ENCODE results near the gene TTLL5.
"Not testable (repeated sequence)": the region's sequence is repeated elsewhere in the genome, so short reads cannot be mapped to it uniquely, and the experiment has no call there.

Gene TTLL5

DNA sequence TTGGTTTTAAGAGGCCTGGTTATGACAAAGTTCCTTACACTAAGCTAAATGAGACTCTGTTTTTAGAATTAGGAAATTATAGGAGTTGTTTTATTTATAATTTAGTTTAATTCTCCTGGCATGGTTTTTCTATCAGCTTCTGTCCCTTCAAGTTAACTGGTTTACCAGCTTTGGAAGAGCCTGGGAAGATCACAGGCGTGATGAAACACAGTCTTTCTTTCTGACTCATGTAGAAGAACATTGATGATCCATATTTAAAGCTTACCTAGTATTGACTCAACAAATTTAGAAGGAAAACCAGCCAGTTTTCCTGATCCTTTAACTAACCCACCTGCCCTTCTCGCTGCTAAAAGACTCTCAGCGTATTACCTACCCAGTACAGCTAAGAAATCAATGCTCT, 165.6 kb downstream of the TTLL5 start:
- DNase-seq: no peak

DNA sequence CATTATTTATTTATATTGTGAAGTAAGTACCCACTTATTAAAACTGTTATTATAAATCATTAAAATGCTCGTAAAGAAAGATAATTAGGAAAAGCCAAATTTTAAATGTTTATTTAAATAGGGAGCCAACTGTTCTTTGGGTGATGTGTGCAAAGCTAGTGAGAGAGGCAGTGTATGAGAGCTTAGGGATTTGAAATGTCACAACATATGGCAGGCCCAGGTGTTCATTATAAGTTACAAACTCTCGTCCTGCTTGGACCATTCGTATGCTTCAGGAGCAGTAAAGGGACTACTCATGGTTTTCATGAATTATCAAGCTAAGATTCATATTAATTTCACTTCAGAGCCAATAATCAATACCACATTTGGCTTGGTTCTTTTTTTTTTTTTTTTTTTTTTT, 166.3 kb downstream of the TTLL5 start:
- no peak for DNase-seq

DNA sequence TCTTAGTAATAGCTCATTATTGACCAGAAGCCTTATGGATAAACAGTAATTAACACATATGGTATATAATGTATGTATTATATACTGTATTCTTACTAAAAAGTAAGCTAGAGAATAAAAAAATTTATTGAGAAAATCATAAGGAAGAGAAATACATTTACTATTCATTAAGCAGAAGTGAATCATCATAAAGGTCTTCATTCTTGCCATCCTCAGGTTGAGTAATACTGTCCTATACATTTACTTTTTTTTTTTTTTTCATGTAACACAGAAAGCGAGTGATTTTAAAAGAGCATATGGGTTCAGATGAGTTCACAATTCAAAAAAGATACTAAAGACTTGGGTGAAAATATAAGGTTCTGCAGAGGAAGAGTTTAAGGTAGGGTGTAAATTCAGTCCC, 168.3 kb downstream of the TTLL5 start:
- no peak for DNase-seq

DNA sequence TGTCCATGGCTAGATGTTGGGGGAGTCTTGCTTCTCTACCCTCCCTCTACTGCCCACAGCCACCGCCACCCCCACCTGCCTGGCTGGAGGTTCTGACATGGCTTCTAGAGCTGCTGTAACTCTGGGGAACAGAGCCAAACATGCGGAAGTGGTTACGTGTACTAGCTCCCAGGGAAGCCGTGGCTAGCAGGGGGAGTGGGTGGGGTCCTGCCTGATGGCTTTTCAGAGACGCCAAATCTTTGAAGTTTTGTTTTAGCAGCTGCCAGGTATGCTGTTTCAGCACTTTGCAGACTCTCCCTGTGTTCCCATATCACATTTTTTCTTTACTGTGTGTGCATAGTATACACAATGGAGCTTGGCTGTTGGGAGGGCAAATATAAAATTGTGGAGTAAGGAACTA, 170.4 kb downstream of the TTLL5 start:
- no peak for DNase-seq

DNA sequence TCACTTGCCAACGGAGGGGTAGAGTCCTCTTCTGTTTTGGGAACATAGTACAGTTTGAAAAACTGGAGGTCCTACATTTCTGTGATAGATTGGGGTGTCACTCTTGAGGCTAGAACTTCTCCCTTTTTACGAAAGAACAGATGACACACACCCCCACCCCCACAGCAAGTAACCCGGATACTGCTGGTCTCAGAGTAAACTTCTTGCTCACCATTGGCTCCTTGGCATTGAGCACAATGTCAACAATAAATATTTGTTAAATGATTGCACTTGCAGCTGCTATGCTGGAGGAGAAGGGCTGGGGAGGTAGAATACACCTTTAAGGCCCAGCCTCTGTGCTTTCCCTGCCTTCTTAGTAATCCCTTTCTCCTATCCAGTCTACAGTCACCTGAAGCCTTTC, 170.9 kb downstream of the TTLL5 start:
- DNase-seq: no peak

DNA sequence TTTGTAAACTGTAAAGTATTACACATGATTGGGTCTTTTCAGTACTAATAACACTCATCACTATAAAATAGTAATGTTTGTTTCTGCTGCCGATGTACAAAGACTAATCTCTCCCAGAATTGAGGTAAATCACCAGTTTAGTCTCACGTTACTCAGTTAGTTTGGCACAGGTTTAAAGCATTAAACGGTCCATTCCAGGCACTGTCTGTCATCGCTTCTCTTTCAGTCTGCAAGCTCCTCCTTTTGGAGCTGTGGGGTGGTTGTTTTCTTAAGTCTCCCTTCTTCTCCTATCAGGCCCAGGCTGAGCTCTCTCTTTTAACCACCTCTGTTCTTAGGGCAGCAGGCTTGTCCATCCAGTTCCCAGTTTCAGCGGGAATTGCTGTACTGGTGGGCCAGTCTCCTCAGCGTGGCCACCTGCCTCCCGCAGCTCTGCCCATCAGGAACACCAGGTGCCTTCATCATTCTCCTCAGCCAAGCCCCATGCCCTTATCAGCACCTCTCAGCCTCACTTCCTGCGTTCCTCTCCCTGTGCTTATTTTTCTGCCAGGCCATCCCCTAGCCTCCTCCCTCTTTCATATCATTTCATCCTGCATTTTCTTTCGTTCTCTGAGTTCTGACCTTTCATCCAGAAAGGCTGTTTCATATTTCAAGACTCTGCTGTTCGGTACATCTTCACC, 171.7 kb downstream of the TTLL5 start:
- no peak for DNase-seq

DNA sequence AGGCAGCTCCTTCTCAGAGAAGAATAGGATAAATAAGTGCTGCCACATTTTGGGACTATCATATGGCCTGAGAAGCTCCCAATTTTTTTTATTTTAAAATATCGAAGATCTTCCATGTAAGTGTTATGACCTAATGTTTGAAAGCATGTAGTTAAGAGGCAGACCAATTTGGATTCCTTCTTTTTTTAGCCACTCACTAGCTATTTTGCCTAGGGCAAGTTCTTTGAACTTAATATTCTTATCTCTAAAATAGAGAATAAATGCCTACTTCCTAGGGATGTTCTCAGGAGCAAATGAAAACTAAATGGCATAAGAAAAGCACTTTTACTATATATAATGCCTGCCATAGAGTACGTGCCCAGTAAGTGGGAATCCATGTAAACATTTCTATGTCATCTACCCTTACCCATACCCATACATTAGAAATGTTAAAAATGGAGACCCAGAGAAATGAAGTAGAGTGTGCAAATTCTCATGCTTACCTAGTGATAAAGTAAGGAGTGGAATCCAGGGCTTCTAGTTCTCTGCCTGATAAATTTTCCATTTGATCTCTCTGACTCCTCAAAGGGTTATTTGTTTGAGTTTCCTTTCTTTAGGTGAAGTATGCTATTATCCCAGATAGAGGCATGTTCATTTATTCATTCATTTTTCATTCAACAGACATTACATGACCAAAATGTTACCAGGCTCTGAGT, 172.4 kb downstream of the TTLL5 start:
- DNase-seq: no peak

DNA sequence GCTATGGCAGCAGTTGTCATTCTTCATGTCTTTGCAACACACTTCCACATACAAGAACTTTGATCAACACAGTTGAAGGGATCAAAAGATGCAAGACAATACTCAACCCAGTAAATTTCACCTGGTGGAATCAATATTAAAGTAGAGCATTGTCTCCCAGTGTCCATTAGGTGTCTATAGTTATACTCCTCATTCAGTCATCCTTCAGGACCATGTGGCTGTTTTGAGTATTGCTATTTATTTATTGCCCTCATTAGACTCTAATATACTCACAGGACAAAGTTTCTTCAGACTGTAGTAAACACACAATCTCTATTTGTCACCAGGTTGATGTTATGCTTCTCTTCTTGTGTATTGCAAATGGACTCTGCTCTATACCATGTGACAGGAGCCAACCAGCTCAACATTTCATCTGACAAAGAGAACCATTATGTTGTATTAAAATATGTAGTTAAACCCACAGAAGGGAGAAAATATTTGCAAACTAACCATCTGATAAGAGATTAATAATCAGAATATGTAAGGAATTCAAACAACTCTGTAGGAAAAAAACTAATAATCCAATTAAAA, 174.2 kb downstream of the TTLL5 start:
- no peak for DNase-seq

DNA sequence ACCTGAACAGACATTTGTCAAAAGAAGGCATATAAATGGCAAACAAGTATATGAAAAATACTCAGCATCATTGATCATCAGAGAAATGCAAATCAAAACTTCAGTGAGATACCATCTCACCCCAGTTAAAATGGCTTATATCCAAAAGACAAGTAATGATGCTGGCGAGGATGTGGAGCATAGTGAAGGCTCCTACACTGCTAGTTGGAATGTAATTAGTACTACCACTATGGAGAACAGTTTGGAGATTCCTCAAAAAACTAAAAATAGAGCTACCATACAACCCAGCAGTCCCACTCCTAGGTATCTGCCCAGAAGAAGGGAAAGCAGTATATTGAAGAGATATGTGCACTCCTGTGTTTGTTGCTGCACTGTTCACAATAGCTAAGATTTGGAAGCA, 174.7 kb downstream of the TTLL5 start:
- no peak for DNase-seq

DNA sequence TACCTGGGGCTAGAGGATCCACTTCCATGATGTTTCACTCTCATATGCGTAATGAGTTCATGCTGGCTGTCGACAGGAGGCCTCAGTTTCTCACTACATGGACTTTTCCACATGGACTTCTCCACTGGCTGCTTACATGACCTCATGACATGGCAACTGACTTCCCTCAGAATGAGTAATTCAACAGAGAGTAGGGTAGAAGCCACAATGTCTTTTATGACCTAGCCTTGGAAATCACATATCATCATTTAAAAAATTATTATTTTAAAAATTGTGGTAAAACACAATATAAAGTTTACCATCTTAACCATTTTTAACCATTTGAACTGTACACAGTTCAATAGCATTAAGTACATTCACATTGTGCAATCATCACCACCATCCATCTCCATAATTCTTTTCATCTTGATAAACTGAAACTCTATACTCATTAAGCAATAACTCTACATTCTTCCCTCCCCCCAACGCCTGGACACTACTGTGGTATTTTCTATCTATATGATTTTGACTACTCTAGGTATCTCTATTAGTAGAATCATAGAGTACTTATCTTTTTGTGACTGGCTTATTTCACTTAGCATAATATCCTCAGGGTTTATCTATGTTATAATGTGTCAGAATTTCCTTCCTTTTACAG, 176.2 kb downstream of the TTLL5 start:
- DNase-seq: no peak

DNA sequence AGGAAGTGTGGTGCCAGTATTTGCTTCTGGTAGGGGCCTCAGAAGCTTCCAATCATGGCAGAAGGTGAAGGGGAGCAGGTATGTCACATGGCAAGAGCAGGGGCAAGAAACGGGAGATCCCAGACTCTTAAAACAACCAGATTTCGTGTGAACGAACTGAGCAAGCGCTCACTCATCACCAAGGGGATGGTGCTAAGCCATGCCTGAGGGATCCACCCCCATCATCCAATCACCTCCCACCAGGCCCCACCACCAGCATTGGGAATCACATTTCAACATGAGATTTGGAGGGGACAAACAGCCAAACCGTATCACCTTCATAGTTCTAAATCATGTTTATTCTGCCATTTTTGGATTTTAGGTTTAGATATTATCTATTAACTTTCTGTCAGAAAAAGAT, 179.9 kb downstream of the TTLL5 start:
- no peak for DNase-seq

DNA sequence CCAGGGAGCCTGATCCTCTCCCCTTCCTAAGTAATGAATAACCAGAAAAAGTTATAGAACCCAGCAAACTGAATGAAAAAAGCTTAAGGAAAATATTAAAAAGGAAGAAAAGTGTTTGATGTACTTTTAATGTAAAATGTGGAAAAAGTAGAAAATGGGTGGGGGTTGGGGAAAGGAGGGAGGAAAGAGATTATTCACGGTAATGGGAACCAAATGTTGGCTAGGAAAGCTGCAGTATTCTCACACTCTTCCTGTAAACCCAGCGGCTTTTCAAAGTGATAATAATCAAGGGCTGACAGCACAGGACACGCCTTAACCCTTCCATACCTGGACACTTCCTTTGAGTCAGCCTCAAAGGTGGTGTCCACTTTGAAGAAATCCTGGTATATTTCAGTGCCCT, 181.5 kb downstream of the TTLL5 start:
- no peak for DNase-seq

DNA sequence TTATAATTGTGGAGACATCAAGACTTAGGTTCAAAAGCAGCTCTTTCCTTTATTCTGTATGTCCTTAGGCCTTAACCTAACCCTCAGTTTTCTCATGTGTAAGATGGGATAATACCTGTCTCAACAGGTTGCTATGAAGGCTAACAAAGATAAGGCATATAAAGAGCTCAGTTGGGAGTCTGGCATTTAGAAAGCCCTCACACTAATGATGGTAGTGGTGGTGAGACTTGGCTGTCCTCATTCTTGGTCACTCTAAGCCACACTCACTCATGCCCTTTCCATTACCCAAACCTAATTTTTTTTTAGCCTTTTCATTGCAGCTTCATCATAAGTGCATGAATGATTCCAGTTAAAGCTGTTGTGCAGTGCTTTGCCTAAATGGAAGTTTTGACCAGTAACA, 183.4 kb downstream of the TTLL5 start:
- no peak for DNase-seq

DNA sequence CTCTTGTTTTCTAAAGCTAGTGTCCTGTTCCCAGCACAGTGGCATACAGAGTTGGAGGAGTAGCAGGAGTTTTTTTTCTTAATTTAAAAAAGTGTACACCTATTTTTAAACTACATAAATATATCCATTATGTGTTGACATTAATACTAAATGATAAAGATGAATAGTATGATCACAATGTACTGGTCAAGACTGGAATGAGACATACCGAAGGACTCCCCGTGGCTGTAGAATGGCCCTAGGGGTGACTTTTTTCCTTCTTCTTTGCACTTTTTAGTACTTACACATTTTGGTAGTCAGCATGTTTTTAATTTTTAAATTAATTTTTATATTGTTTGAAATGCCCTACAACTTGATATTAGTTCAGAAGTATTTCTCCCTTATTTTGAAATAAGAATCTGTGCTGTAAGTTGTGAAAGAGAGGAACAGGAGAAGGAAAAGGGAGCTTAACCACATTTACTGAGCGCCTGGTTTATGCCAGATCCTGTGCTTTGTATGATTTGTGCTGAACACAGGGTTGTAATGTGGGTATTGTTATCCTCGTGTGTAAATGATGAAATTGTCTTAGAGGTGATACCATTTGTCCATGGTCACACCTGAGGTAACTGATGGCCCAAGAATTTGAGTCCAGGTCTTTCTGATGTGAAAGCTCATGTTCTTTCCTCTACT, 184.2 kb downstream of the TTLL5 start:
- no peak for DNase-seq

DNA sequence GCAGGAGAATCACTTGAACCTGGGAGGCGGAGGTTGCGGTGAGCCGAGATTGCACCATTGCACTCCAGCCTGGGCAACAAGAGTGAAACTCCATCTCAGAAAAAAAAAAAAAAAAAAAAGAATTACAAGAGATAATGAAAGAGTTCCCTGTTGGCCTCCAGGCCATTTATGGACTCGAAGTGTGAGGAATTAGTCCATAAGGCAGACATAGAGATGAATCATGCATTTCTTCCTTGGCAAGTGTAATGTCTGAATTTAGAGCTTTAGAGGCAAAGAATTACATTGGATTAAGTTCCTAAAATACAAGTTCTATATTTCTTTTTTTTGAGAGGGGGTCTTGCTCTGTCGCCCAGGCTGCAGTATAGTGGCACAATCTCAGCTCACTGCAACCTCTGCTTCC, 185.6 kb downstream of the TTLL5 start:
- DNase-seq: not testable (repeated sequence)

DNA sequence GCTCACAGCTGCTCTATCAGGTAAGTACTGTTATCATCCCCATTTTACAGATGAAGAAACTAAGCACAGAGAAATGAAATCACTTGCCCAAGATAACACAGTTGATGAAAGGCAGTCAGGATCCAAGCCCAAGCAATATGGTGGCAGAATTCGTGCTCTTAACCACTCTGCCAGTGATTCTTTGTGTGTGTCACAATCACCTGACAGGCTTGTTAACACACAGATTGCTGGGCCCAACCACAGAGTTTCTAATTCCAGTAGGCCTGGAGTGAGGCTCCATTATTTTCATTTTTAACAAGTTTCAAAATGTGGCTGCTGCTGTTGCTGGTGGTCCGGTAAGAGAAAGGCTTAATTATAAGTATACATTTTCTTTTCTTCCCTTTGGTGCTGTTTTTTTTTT, 186.5 kb downstream of the TTLL5 start:
- no peak for DNase-seq

DNA sequence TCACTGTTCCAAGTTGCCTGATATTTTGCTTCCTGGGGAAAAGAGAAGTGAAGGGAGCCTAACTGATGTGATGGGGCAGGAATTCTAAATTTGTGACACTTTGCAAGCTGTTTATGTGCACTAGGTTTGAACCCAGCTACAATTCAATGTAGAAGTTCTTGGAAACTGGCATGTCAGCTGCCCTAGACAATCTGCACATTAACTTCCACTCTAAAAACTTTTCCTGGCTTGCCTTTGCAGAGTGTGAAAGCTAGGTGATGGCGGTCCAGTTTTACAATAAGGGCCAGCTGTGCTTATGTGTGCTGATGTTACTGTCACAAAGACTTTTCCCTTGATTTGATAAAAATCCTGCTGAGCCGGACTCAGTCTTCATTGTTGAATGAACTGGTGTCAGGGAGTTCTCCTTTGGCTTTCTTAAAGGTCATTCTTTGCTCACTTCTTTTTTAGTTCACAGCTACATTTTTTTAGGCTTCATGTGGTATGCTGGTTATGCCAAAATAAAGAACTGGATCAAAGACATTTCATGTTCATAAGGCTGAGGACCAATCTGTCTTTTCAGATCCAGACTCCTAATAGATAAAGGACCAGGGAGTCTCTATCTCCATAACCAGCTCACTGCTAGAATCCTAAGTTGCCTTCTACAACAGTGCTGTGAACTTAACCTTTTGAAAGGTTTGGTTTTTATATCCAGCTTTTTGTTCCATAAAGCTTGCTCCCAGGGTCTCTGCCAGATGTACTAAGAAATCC, 187.3 kb downstream of the TTLL5 start:
- no peak for DNase-seq

DNA sequence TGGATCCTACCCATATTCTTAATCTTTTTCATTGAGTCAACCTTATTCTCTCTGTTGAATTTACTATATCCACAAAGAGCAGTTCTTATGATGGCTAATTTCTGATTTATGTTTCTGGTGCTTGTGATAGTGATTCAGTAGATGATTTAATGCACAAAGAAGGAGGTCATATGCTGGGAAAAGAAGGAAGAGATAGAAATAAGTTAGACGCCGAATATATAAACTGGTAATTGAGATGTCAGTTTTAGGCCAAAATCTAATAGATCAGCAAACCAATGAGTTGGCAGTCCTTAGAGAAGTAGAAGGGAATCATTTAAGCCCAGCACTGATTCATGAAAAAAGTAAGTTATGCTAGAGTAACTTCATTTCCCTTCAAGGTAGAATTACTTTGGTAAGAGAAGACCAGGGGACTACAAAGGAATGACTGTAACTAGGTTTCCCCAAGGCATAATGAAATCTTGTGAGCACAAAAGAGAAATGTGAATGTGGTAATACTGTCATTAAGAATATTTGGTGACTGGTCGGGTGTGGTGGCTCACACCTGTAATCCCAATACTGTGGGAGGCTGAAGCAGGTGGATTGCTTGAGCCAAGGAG, 188.4 kb downstream of the TTLL5 start:
- DNase-seq: no peak

DNA sequence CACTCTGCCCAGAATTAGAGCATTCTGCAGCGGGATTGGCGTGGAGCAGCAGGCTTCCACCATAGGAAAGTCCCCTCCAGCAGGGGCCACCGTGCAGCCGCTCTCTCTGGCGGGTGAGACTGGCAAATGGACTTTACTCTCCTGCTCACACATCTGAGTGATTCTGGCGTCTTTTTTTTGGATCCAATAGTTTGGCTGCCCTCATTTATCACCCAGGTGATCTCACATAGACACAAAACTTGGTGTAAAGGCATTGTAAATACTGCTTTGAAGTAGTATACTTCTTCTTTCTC, 190.5 kb downstream of the TTLL5 start:
- DNase-seq: peak in 5 of 56 donors; percentile 0 to 18 (median 6)

DNA sequence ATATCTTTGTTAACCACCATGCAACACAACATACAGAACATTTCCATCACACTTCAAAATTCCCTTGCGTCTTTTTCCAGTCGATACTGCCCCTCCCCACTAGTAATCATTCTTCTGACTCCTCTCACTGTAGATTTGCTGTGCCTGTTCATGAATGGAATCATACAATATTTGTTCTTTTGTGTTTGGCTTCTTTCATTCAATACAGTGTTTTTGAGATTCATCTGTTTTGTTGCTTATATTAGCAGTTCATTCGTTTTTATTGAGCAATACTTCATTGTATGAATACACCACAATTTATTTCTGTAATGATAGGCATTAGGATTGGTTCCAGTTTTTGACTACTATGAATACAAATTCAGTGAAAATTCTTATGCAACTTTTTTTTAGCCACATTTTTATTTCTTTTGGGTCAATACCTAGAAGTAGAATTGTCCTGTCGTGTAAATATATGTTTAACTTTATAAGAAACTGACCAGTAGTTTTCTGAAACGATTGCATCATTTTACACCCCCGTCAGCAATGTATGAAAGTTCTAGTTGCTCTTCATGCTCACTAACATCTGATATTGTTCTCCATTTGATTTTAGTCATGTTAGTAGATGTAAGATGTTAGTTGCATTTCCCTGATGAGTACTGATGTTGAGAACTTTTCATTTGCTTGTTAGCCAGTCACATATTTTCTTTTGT, 193.2 kb downstream of the TTLL5 start:
- DNase-seq: no peak

DNA sequence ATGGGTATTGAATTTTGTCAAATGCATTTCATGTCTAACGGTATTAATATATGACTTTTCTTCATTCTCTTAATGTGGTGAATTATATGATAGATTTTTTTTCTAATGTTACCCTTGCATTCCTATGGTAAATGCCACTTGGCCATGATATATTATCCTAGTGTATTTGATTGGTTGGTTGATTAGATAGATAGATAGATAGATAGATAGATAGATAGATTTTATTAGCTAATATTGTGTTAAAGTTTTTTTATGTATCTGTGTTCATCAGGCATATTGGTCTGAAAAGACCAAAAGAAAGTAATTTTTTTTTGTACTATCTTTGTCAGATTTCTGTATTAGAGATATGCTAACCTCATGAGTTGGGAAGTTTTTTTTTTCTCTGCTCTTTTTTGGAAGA, 196.2 kb downstream of the TTLL5 start:
- DNase-seq: no peak

Measured in amygdala (tissue), 56 donors.